T-cell (primary cell): ENCODE data around the gene LRTM2. TPM values are rescaled to one million over a fixed set of nuclear protein-coding genes. Genes with fewer than 3 reads are reported as not detected.

Source experiments
- ATAC-seq, 4 experiments: fragments of 200-7000 bp in 3 of 4; fragments of 150-1000 bp in 1 of 4; cut with Tn5 transposase; replicated peaks in 1 of 4; 1 replicate in 3 of 4; 2 replicates in 1 of 4; pipeline ENCODE4 v1.10.0; 2021; ENCODE audit warnings: moderate library complexity in 3 of 4, mild to moderate bottlenecking in 2 of 4, moderate number of reproducible peaks in 1 of 4
- CTCF ChIA-PET, 2 donors: fragments of 300-600 bp; sonication (Branson Sonifier 250); formaldehyde crosslinking; loops; one replicate each; lab custom pipeline; 2022; ENCODE audit warnings: antibody characterized with exemption in 2 of 2; lab: Charles Lee
- POLR2A ChIA-PET, 2 donors: fragments of 300-600 bp; sonication (Branson Sonifier 250); formaldehyde crosslinking; loops; one replicate each; lab custom pipeline; 2022; ENCODE audit warnings: antibody characterized with exemption in 2 of 2; lab: Charles Lee
- DNase-seq, 35 experiments: peaks; one replicate each; pipeline versions ENCODE4 v3.0.0 to v3.0.0-alpha.2; 2013 to 2023
- H3K27ac ChIP-seq: one replicate; pipeline ENCODE4 v1.5.1; 2013; ENCODE audit warnings: low read length
- H3K27me3 ChIP-seq, 2 experiments: replicated peaks in 1 of 2; 1 replicate in 1 of 2; 2 replicates in 1 of 2; pipeline versions ENCODE4 v1.6.1 to v1.7.0; 2013; ENCODE audit warnings: low read length in 1 of 2, mixed read lengths in 1 of 2; ENCODE audit not compliant: control insufficient read depth in 2 of 2, insufficient read depth in 2 of 2; ENCODE audit errors: extremely low read depth in 1 of 2
- H3K36me3 ChIP-seq, 2 donors: 1 replicate in 1 of 2; 2 replicates in 1 of 2; pipeline versions ENCODE4 v1.6.1 to v1.7.0; 2013; ENCODE audit warnings: low read length in 1 of 2; ENCODE audit not compliant: control insufficient read depth in 2 of 2, insufficient read depth in 1 of 2; ENCODE audit errors: extremely low read depth in 1 of 2
- H3K4me1 ChIP-seq, 2 experiments: 1 replicate in 1 of 2; 2 replicates in 1 of 2; pipeline versions ENCODE4 v1.6.1 to v1.7.0; 2013; ENCODE audit warnings: low read length in 2 of 2, mixed read lengths in 1 of 2; ENCODE audit not compliant: insufficient read depth in 2 of 2, control insufficient read depth in 1 of 2; ENCODE audit errors: extremely low read depth in 1 of 2
- H3K4me3 ChIP-seq, 2 donors: 1 replicate in 1 of 2; 2 replicates in 1 of 2; pipeline versions ENCODE4 v1.5.1 to v1.7.0; 2013; ENCODE audit warnings: mild to moderate bottlenecking in 2 of 2, low read length in 1 of 2, moderate library complexity in 1 of 2; ENCODE audit not compliant: control insufficient read depth in 1 of 2; ENCODE audit errors: extremely low read depth in 1 of 2
- H3K9me3 ChIP-seq: 2 replicates; pipeline ENCODE4 v1.7.0; 2013
- H3K27ac Mint-ChIP-seq, 2 donors: one replicate each; pipeline ENCODE4 v1.8.0; 2020 to 2021; ENCODE audit warnings: mild to moderate bottlenecking in 2 of 2, mixed read lengths in 2 of 2
- H3K27me3 Mint-ChIP-seq, 2 donors: one replicate each; pipeline ENCODE4 v1.8.0; 2021 to 2022; ENCODE audit warnings: mixed read lengths in 2 of 2
- H3K36me3 Mint-ChIP-seq: one replicate; pipeline ENCODE4 v1.8.0; 2021; ENCODE audit warnings: mixed read lengths
- H3K4me1 Mint-ChIP-seq, 3 donors: one replicate each; pipeline ENCODE4 v1.8.0; 2020 to 2022; ENCODE audit warnings: mixed read lengths in 3 of 3, mild to moderate bottlenecking in 1 of 3
- H3K4me3 Mint-ChIP-seq, 3 donors: one replicate each; pipeline ENCODE4 v1.8.0; 2020 to 2022; ENCODE audit warnings: mild to moderate bottlenecking in 3 of 3, mixed read lengths in 3 of 3, moderate library complexity in 3 of 3
- H3K9me3 Mint-ChIP-seq, 3 donors: one replicate each; pipeline ENCODE4 v1.8.0; 2020 to 2022; ENCODE audit warnings: mixed read lengths in 3 of 3
- WGBS: methylation state at CpG from one replicate; pipeline ENCODE4 v1.1.5; 2013; ENCODE audit warnings: missing lambda C conversion rate; ENCODE audit not compliant: insufficient coverage; 5-methylcytosine and 5-hydroxymethylcytosine counted together
- total RNA-seq, 35 experiments: library from RNA in 6 of 35; stranded (reverse) in 6 of 35; fragments of 120-200 nt in 1 of 35; gene quantifications; one replicate each; pipeline versions ENCODE4 v1.2.1 to v1.2.4 and lab custom pipeline; 2013 to 2026

The LRTM2 gene
- total RNA-seq, 5 donors from 2014 or later (not counting 1 experiment from before 2014, with no cell fraction given), result not detected

DNA sequence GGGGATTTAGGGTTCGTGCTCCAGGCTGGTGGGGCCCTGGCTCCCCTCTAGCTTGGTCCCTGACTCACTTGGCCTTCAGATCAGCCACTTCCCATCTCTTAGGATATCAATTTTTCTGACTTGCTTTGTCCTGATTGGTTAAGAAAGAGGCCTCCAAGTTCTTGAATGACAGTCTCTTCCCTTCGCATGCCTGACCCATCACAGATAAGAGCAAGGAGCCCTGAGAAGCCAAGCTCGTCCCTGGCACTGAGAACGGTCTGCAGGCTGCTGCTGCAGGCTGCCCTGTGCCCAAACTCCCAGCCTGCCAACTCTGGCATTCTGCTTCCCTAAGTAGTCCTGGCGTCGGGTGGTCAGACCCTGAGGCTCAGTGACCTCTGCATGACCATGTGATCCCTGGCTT lies 794 bp upstream of the LRTM2 start:
- Histone ChIP-seq H3K4me1 (peaks cover 0 to 4% of the 10 kb centered on the region in 2 experiments), H3K4me3 (no peak overlapping the region), H3K27ac (no peak overlapping the region), H3K9me3 (no peaks in the 10 kb centered on the region), H3K27me3 (peaks cover 0 to 54% of the 10 kb centered on the region in 2 experiments), H3K36me3 (no peaks in the 10 kb centered on the region)
- POLR2A ChIA-PET, result no interaction called here
- CTCF ChIA-PET, result no interaction called here
- Mint-ChIP-seq H3K4me3 (no peak overlapping the region), H3K4me1 (peaks cover 0 to 6% (median 2%) of the 10 kb centered on the region in 3 donors), H3K36me3 (no peaks in the 10 kb centered on the region), H3K27me3 (peaks cover 22 to 40% of the 10 kb centered on the region in 2 donors), H3K27ac (no peak overlapping the region), H3K9me3 (no peaks in the 10 kb centered on the region)
- DNase-seq (no peak), ATAC-seq (no peak)
- WGBS, result 54% methylated on average over 5 of the region's 6 CpGs

DNA sequence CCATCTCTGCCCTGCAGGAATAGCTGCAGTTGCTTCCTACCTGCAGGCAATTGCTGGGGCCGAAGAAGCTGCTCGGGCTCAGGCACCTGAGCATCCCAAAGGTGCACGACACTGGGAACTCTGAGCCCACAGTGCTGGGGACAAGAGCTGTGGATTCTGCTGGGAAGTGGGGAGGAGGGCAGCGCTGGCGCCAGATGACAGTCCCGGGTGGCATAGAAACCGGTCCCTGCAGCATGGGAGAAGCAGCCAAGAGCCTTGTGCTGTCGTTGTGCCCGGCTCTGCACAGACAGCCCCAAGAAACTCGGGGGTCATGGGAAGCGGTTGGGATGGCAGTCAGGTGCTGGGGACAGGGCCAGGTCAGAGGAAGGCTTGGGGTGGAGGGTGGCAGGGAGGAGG lies 529 bp downstream of the LRTM2 start:
- 82% methylated on average over 11 of the region's 11 CpGs for WGBS
- H3K9me3 Mint-ChIP-seq, result no peaks in the 10 kb centered on the region
- H3K27me3 Mint-ChIP-seq, result peaks cover 22 to 39% of the 10 kb centered on the region in 2 donors
- ATAC-seq (no peak), DNase-seq (no peak)
- H3K27ac Mint-ChIP-seq, result no peak overlapping the region
- ChIA-PET POLR2A (no interaction called here), CTCF (no interaction called here)
- no peaks in the 10 kb centered on the region for H3K36me3 ChIP-seq
- H3K36me3 Mint-ChIP-seq, result no peaks in the 10 kb centered on the region
- no peak overlapping the region for H3K4me3 Mint-ChIP-seq
- H3K4me1 ChIP-seq, result peaks cover 0 to 4% of the 10 kb centered on the region in 2 experiments
- H3K9me3 ChIP-seq, result no peaks in the 10 kb centered on the region
- peaks cover 0 to 6% (median 2%) of the 10 kb centered on the region in 3 donors for H3K4me1 Mint-ChIP-seq
- no peak overlapping the region for H3K4me3 ChIP-seq
- no peak overlapping the region for H3K27ac ChIP-seq
- peaks cover 0 to 58% of the 10 kb centered on the region in 2 experiments for H3K27me3 ChIP-seq

DNA sequence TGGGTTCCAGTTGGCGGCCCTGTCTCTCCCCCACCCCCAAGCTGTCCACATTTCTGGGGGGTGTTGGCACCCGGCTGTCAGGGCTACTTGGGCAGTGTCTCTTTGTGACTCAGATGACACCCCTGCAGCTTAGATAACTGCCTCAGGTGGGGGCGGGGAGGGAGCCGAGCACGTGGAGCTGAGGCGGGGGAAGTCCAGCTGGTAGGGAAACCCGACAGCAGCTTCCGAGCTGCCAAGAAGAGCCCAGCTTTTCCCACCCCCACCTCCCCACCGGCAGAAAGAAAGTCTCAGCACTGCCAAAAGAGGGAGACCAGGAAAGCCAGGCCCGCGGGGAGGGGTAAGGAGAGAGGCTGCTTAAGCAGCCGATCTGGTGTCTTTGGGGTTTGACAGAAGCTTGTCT lies 1.4 kb downstream of the LRTM2 start:
- no peak for DNase-seq
- no peak overlapping the region for H3K4me3 ChIP-seq
- no peak for ATAC-seq
- 61% methylated on average over 3 of the region's 12 CpGs for WGBS
- H3K4me1 ChIP-seq, result peaks cover 0 to 4% of the 10 kb centered on the region in 2 experiments
- Mint-ChIP-seq H3K4me1 (peaks cover 0 to 6% (median 2%) of the 10 kb centered on the region in 3 donors), H3K4me3 (no peak overlapping the region), H3K27ac (no peak overlapping the region), H3K27me3 (peaks cover 18 to 39% of the 10 kb centered on the region in 2 donors), H3K36me3 (no peaks in the 10 kb centered on the region), H3K9me3 (no peaks in the 10 kb centered on the region)
- ChIA-PET POLR2A (no interaction called here), CTCF (interaction anchor here in 1 of 2 donors (0.7 kb wide), 1 partner anchor 172 kb away, joined by 3 read pairs; no protein-coding TSS in a partner anchor)
- H3K9me3 ChIP-seq, result no peaks in the 10 kb centered on the region
- H3K36me3 ChIP-seq, result no peaks in the 10 kb centered on the region
- H3K27me3 ChIP-seq, result peaks cover 0 to 65% of the 10 kb centered on the region in 2 experiments
- H3K27ac ChIP-seq, result no peak overlapping the region

DNA sequence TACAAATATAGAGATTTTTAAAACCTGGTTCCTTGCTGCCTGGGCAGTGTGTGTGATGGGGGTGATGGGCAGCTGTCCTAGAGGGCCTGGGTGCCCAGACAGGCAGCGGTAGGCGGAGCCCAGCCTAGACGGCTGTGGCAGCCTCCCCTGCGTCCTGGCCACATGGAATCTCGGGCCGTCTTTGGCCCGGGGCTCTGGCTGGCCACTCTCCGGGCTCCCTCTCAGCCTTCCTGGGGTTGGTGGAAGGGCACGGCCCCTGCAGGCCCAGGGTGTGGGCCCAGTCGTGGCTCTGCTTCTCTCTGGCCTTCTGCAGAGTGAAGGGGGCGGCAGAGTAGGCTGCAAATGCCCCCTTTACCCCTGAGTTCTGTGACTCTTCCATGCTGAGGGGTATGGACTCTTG lies 2.3 kb downstream of the LRTM2 start:
- Mint-ChIP-seq H3K27ac (no peak overlapping the region), H3K27me3 (peaks cover 18 to 40% of the 10 kb centered on the region in 2 donors), H3K4me3 (no peak overlapping the region), H3K9me3 (no peaks in the 10 kb centered on the region), H3K36me3 (no peaks in the 10 kb centered on the region), H3K4me1 (peaks cover 0 to 6% (median 2%) of the 10 kb centered on the region in 3 donors)
- CTCF ChIA-PET, result no interaction called here
- DNase-seq (no peak), ATAC-seq (no peak)
- peaks cover 0 to 74% of the 10 kb centered on the region in 2 experiments for H3K27me3 ChIP-seq
- H3K27ac ChIP-seq, result no peak overlapping the region
- POLR2A ChIA-PET, result no interaction called here
- H3K36me3 ChIP-seq, result no peaks in the 10 kb centered on the region
- 72% methylated on average over 9 of the region's 11 CpGs for WGBS
- H3K4me3 ChIP-seq, result no peak overlapping the region
- H3K4me1 ChIP-seq, result peaks cover 0 to 4% of the 10 kb centered on the region in 2 experiments
- H3K9me3 ChIP-seq, result no peaks in the 10 kb centered on the region

DNA sequence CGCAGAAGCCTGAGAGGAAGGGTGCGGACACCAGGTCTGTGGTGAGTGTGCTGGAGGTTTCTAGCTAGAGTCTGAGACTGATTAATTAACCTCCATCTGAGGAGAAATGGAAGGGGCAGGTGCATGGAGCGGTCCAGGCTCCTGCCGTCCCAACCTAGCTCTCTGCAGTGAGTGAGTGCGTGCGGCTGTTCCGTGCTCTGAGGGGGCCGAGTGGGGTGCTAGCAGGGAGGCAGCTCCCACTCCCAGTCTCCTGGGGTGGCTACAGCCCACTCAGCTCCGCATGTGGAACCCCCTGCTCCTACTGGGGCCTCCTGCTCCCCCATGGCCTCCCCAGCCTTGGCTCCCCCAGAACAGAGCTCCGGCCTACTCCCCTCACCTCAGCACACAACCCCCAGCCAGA lies 2.9 kb downstream of the LRTM2 start:
- Histone ChIP-seq H3K36me3 (no peaks in the 10 kb centered on the region), H3K4me3 (no peak overlapping the region), H3K4me1 (peaks cover 0 to 4% of the 10 kb centered on the region in 2 experiments), H3K27ac (no peak overlapping the region), H3K27me3 (peaks cover 0 to 79% of the 10 kb centered on the region in 2 experiments), H3K9me3 (no peaks in the 10 kb centered on the region)
- ATAC-seq (no peak), DNase-seq (no peak)
- whole genome bisulfite sequencing, result 98% methylated on average over 8 of the region's 10 CpGs
- ChIA-PET CTCF (no interaction called here), POLR2A (no interaction called here)
- Mint-ChIP-seq H3K36me3 (no peaks in the 10 kb centered on the region), H3K9me3 (no peaks in the 10 kb centered on the region), H3K27me3 (peaks cover 18 to 40% of the 10 kb centered on the region in 2 donors), H3K4me3 (no peak overlapping the region), H3K4me1 (peaks cover 0 to 6% (median 2%) of the 10 kb centered on the region in 3 donors), H3K27ac (no peak overlapping the region)

DNA sequence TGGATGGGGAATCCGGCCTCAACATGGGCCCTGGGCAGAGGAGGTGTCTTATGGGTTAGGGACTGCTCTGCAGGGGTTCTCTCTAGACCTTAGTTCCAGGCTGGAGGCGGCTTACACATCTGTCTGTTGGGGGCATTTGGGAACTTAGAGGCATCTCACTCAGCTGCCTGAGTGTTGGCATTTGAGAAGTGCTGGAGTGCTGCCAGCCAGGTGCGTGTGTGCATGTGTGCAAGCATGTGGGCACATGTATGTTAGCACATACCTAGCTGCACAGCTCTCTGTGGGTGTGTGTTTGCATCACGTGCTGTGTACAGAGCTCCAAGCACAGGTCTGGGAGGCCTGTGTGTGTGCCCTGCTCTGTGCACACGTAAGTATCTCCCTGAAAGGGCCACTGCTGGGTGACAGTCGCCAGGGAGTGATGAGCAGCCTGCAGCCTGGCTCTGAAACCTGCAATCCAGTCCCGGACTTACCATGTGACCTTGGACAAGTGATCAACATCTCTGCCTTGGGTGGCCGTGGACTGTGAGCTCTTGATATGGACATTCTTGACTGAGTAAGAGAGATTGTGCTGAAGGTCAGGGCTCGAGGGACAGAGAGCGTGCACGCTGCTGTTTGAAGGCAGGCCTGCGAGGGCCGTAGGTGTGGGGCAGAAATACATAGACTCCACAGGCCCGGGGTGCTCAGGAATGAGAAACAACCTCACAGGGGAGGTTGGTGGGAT lies 5.2 kb downstream of the LRTM2 start:
- Mint-ChIP-seq H3K27me3 (peaks cover 12 to 36% of the 10 kb centered on the region in 2 donors), H3K36me3 (no peaks in the 10 kb centered on the region), H3K4me3 (no peak overlapping the region), H3K9me3 (no peaks in the 10 kb centered on the region), H3K27ac (no peak overlapping the region), H3K4me1 (peaks cover 0 to 2% (median 0%) of the 10 kb centered on the region in 3 donors)
- Histone ChIP-seq H3K36me3 (no peaks in the 10 kb centered on the region), H3K4me3 (no peak overlapping the region), H3K27ac (no peak overlapping the region), H3K9me3 (no peaks in the 10 kb centered on the region), H3K27me3 (peaks cover 0 to 87% of the 10 kb centered on the region in 2 experiments), H3K4me1 (no peaks in the 10 kb centered on the region)
- CTCF ChIA-PET, result interaction anchor here (0.5 to 1.1 kb wide), 2 partner anchors 114 to 570 kb away, joined by 3 read pairs; no protein-coding TSS in a partner anchor
- ATAC-seq, result no peak
- no peak for DNase-seq
- POLR2A ChIA-PET, result no interaction called here
- WGBS, result 74% methylated on average over 13 of the region's 14 CpGs
